Measurements from ENCODE around the gene B4GALT3. TPM values are rescaled to one million over a fixed set of nuclear protein-coding genes. Genes with fewer than 3 reads are reported as not detected.

The B4GALT3 gene
- total RNA-seq, 1 donor from 2014 or later: 23.2 TPM

DNA sequence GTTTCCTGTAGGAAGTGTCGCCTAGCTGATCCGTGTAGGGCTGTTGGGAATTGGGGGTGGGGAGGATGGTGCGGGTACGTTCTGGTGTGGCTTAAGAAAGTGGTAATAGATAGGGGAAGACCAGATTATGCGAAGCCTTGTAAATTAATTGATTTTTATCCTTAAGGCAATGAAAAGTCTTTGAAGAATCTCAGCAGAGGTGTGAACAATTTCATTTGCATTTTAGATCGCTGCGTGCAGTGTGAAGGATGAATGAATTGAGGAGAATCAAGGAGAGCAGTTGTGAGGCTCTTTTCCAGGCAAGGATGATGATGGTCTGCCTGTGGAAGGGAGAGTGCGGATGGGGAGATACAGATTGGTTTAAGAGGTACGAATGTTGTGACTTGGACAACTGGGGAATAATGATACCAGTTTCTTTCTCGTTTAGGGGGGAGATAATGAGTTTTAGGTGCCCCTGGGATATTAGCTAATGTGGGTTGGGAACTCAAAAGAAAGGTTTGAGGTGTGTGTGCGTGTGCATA, 44.0 kb downstream of the B4GALT3 start:
- Histone ChIP-seq H3K36me3 (peaks cover 9% of the 10 kb centered on the region), H3K4me3 (peak overlapping the region; percentile 80), H3K4me1 (peaks cover 71% of the 10 kb centered on the region), H3K27me3 (ENCODE audit: low read depth) (no peaks in the 10 kb centered on the region), H3K27ac (replicated peaks) (peak overlapping the region; percentile 97), H3K9me3 (replicated peaks) (no peaks in the 10 kb centered on the region)
- no peak for DNase-seq
- intact Hi-C loops (cut with micrococcal nuclease): no loop called here
- TF ChIP-seq, protein P1, sequence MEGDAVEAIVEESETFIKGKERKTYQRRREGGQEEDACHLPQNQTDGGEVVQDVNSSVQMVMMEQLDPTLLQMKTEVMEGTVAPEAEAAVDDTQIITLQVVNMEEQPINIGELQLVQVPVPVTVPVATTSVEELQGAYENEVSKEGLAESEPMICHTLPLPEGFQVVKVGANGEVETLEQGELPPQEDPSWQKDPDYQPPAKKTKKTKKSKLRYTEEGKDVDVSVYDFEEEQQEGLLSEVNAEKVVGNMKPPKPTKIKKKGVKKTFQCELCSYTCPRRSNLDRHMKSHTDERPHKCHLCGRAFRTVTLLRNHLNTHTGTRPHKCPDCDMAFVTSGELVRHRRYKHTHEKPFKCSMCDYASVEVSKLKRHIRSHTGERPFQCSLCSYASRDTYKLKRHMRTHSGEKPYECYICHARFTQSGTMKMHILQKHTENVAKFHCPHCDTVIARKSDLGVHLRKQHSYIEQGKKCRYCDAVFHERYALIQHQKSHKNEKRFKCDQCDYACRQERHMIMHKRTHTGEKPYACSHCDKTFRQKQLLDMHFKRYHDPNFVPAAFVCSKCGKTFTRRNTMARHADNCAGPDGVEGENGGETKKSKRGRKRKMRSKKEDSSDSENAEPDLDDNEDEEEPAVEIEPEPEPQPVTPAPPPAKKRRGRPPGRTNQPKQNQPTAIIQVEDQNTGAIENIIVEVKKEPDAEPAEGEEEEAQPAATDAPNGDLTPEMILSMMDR (IDR thresholded peaks at IDR 0.05; ENCODE audit: borderline replicate concordance): no peak

DNA sequence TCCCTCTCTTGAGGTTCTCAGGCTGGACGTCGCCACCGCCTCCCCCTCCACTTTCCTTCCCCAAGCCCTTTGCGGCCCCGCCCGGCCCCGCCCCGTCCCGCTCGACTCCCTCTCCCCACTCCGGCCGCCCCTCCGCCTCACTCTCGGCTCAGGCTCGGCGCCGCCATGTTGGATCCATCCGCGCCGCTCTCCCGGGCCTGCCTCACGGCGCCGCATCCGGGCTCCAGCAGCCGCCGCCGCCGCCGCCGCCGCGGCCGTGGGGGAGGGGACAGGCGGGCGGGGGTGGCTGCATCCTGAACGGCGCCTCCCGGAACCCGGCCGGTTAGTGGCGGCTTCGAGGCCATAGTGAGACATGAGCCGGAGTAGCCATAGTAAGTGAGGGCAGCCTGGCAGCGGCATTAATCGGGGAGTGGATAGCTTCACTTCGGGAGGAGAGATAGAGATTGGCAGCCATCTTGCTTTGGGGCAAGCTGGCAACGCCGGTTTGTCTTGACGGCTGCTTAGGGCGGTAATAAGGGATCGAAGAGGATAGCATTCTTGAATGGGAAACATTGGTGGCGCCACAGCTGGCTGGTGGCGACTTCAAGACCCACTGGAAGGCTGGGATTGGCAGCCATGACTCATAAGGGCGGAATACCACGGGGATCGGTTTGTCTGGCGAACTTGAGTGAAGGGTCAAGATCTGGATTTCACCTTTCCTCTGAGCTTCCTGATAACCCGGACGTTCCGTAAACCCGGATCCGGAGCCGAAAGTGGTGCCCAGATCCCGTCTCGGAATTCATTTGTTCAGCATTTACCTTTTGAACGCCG, 44.7 kb downstream of the B4GALT3 start, which contains the start of gene DEDD:
Gene DEDD, minus strand, starts transcription at position 258 of the 810 bp plus-strand sequence. CDS start 8,205 bp downstream, outside the sequence.
- no peaks in the 10 kb centered on the region for H3K9me3 ChIP-seq (replicated peaks)
- peak; percentile 93 for DNase-seq
- H3K27me3 ChIP-seq (ENCODE audit: low read depth): no peaks in the 10 kb centered on the region
- H3K4me1 ChIP-seq: peaks cover 71% of the 10 kb centered on the region
- H3K4me3 ChIP-seq: peak within 1 kb of the TSS; percentile 80
- intact Hi-C loops (cut with micrococcal nuclease): no loop called here
- H3K27ac ChIP-seq (replicated peaks): peak within 1 kb of the TSS; percentile 97
- TF ChIP-seq, protein P1 (IDR thresholded peaks at IDR 0.05; ENCODE audit: borderline replicate concordance): no peak
- H3K36me3 ChIP-seq: peaks cover 16% of the 10 kb centered on the region

DNA sequence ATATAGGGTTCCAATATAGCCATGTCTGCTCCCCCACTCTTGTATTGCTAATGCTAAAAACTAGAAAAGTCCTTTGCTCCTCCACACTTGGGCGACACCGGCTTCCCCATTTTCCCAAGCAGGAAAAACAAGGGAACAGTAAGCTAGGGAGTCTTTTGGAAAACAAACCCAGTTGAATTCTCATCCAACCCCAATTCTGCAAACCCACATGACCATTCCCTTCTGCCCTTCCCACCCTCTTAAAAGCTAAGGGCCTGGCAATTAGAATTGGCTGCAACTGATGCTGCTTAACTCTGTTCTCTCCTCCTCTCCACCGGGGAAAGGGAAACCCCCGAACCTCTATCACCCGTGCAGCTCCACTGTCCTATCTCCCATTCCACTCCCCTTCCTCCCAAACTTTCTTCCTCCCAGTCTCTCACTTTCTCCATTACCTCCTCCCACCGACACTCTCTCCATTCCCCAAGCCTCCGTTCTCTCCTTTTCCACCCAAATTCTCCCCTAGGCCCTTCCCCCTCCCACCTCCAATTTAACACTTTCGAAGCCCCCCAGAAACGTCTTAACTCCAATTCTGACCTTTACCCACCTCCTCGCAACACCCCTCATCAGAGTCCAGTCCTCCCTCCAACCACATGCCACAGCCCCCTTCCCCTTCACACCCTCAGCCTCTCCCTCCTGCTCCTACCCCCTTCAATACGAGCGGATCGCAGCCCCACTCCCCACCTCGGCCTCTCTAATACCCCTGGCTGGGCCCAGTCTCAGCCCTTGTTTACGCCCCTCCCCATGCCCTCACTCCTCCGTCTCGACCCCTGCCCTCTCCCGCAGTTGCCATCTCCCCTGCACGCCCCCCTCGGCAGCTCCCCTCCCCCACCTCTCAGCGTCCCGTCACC, 45.5 kb downstream of the B4GALT3 start:
- intact Hi-C loops (cut with micrococcal nuclease): no loop called here
- Histone ChIP-seq H3K27me3 (ENCODE audit: low read depth) (no peaks in the 10 kb centered on the region), H3K9me3 (replicated peaks) (no peaks in the 10 kb centered on the region), H3K4me1 (peaks cover 70% of the 10 kb centered on the region), H3K27ac (replicated peaks) (peak overlapping the region; percentile 97), H3K36me3 (peaks cover 24% of the 10 kb centered on the region), H3K4me3 (peak overlapping the region; percentile 80)
- TF ChIP-seq, protein P1 (IDR thresholded peaks at IDR 0.05; ENCODE audit: borderline replicate concordance): no peak
- DNase-seq: no peak

DNA sequence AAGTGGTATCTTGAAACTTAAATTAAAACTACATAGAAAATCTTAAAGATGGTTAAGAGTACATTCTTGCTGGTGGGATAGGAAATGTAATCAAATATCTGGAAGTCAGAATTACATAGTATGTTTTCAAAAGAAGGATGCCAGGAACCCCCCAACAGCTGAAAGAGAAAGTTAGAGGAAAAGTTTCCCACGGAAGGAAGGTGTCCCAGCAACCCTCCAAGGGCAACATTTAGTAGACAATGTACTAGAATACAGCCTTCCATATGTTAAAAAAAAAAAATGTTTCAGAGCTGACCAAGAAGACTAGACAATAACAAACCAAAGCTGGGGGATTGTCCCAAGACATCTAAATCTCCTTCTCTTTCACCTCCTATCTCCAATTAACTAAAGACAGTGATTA, 47.0 kb downstream of the B4GALT3 start:
- TF ChIP-seq, protein P1 (IDR thresholded peaks at IDR 0.05; ENCODE audit: borderline replicate concordance): no peak
- Histone ChIP-seq H3K36me3 (peaks cover 39% of the 10 kb centered on the region), H3K27me3 (ENCODE audit: low read depth) (no peaks in the 10 kb centered on the region), H3K9me3 (replicated peaks) (no peaks in the 10 kb centered on the region), H3K4me1 (peaks cover 70% of the 10 kb centered on the region), H3K4me3 (peak overlapping the region; percentile 5), H3K27ac (replicated peaks) (peak overlapping the region; percentile 97)
- DNase-seq: no peak
- intact Hi-C loops (cut with micrococcal nuclease): no loop called here
